Measurements from ENCODE around the gene AP1S1. TPM values are rescaled to one million over a fixed set of nuclear protein-coding genes. Genes with fewer than 3 reads are reported as not detected.
"Not testable (repeated sequence)": the region's sequence is repeated elsewhere in the genome, so short reads cannot be mapped to it uniquely, and the experiment has no call there.

The AP1S1 gene
- polyA plus RNA-seq, 1 experiment: 197 TPM

- H3K27me3 ChIP-seq (ENCODE audit: control insufficient read depth, insufficient read depth, low read length): no peaks in the 10 kb centered on the region
- DNase-seq (ENCODE audit: low read depth, low spot score): no peak
- no peaks in the 10 kb centered on the region; the same call in 1 of the 2 replicates for H3K9me3 ChIP-seq (ENCODE audit: control insufficient read depth, insufficient read depth, low read length)
- no peak overlapping the region for H3K27ac ChIP-seq (ENCODE audit: low read depth, low read length)
- CTCF ChIA-PET: interaction anchor here (0.5 to 1.3 kb wide), 3 partner anchors 35 to 172 kb away, joined by 4 to 9 read pairs (median 4); partner anchors contain the start of gene FIS1
- H3K4me3 ChIP-seq (ENCODE audit: low read depth, low read length): no peak overlapping the region
- TF ChIP-seq CTCF (IDR thresholded peaks at IDR 0.05; ENCODE audit: low read depth, low read length): no peak
- POLR2A ChIA-PET: no interaction called here
These were observed 45.3 kb upstream of the AP1S1 start for GRCh38 chr7:101108961-101109360.

- no peak for DNase-seq (ENCODE audit: low read depth, low spot score)
- Histone ChIP-seq H3K4me3 (ENCODE audit: low read depth, low read length) (no peak overlapping the region), H3K27ac (ENCODE audit: low read depth, low read length) (no peak overlapping the region), H3K27me3 (ENCODE audit: control insufficient read depth, insufficient read depth, low read length) (no peaks in the 10 kb centered on the region), H3K9me3 (ENCODE audit: control insufficient read depth, insufficient read depth, low read length) (no peaks in the 10 kb centered on the region; the same call in 1 of the 2 replicates)
- ChIA-PET POLR2A (no interaction called here), CTCF (interaction anchor here (0.5 to 1.3 kb wide), 2 partner anchors 35 to 172 kb away, joined by 4 to 9 read pairs; no protein-coding TSS in a partner anchor)
- no peak for TF ChIP-seq CTCF (IDR thresholded peaks at IDR 0.05; ENCODE audit: low read depth, low read length)
These were observed 44.9 kb upstream of the AP1S1 start for GRCh38 chr7:101109368-101109767.

DNA sequence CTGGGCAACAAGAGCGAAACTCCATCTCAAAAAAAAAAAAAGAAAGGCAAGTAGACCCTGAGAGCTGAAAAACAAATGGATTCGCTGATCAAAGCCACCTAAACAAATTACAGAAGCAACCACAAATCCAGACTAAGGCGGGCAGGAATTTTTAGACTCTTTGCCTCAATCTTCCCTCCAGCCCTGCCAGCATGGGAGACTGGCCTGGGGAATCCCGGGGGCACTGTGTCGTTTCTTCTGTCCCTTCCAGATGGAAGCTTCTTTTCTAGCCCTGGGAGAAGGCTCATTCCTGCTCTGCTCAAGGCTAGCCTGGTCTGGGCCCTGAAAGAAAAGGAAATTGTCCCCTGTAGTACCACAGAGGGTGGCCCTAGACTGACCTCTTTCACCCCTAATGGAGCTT, 43.0 kb upstream of the AP1S1 start:
- no peak overlapping the region for H3K27ac ChIP-seq (ENCODE audit: low read depth, low read length)
- H3K27me3 ChIP-seq (ENCODE audit: control insufficient read depth, insufficient read depth, low read length): no peaks in the 10 kb centered on the region
- no peak overlapping the region for H3K4me3 ChIP-seq (ENCODE audit: low read depth, low read length)
- H3K9me3 ChIP-seq (ENCODE audit: control insufficient read depth, insufficient read depth, low read length): no peaks in the 10 kb centered on the region; the same call in 1 of the 2 replicates
- DNase-seq (ENCODE audit: low read depth, low spot score): no peak
- no peak for TF ChIP-seq CTCF (IDR thresholded peaks at IDR 0.05; ENCODE audit: low read depth, low read length)
- POLR2A ChIA-PET: interaction anchor here (1.1 to 1.4 kb wide), 2 partner anchors 11 kb away, joined by 6 to 11 read pairs; no protein-coding TSS in a partner anchor
- CTCF ChIA-PET: interaction anchor here (0.7 kb wide), 1 partner anchor 16 kb away, joined by 5 read pairs; no protein-coding TSS in a partner anchor

- ChIA-PET CTCF (interaction anchor here (0.6 to 0.9 kb wide), 2 partner anchors 32 to 202 kb away, joined by 6 read pairs; no protein-coding TSS in a partner anchor), POLR2A (interaction anchor here (1.1 to 1.4 kb wide), 2 partner anchors 10 to 12 kb away, joined by 6 to 11 read pairs; no protein-coding TSS in a partner anchor)
These were observed 42.0 kb upstream of the AP1S1 start for GRCh38 chr7:101112233-101112632.

GRCh38 chr7:101113140-101113539, 41.1 kb upstream of the AP1S1 start:
- DNase-seq (ENCODE audit: low read depth, low spot score); H3K4me3 ChIP-seq (ENCODE audit: low read depth, low read length); H3K27ac ChIP-seq (ENCODE audit: low read depth, low read length); POLR2A ChIA-PET; H3K27me3 ChIP-seq (ENCODE audit: control insufficient read depth, insufficient read depth, low read length); H3K9me3 ChIP-seq (ENCODE audit: control insufficient read depth, insufficient read depth, low read length): not testable (repeated sequence)
- CTCF ChIA-PET: interaction anchor here (1.1 to 1.2 kb wide), 2 partner anchors 18 to 31 kb away, joined by 3 to 5 read pairs; no protein-coding TSS in a partner anchor

More at GRCh38 chr7:101112233-101112632, 42.0 kb upstream of the AP1S1 start:
- DNase-seq (ENCODE audit: low read depth, low spot score): no peak
- no peaks in the 10 kb centered on the region for H3K27me3 ChIP-seq (ENCODE audit: control insufficient read depth, insufficient read depth, low read length)
- H3K9me3 ChIP-seq (ENCODE audit: control insufficient read depth, insufficient read depth, low read length): no peaks in the 10 kb centered on the region; the same call in 1 of the 2 replicates
- peak overlapping the region; percentile 21 for H3K27ac ChIP-seq (ENCODE audit: low read depth, low read length)
- H3K4me3 ChIP-seq (ENCODE audit: low read depth, low read length): no peak overlapping the region
- TF ChIP-seq CTCF (IDR thresholded peaks at IDR 0.05; ENCODE audit: low read depth, low read length): no peak

Data from AG04450 (cell line).